ENCODE results near the gene TVP23A. TPM values are rescaled to one million over a fixed set of nuclear protein-coding genes. Genes with fewer than 3 reads are reported as not detected.

Gene TVP23A
- total RNA-seq, result not detected

DNA sequence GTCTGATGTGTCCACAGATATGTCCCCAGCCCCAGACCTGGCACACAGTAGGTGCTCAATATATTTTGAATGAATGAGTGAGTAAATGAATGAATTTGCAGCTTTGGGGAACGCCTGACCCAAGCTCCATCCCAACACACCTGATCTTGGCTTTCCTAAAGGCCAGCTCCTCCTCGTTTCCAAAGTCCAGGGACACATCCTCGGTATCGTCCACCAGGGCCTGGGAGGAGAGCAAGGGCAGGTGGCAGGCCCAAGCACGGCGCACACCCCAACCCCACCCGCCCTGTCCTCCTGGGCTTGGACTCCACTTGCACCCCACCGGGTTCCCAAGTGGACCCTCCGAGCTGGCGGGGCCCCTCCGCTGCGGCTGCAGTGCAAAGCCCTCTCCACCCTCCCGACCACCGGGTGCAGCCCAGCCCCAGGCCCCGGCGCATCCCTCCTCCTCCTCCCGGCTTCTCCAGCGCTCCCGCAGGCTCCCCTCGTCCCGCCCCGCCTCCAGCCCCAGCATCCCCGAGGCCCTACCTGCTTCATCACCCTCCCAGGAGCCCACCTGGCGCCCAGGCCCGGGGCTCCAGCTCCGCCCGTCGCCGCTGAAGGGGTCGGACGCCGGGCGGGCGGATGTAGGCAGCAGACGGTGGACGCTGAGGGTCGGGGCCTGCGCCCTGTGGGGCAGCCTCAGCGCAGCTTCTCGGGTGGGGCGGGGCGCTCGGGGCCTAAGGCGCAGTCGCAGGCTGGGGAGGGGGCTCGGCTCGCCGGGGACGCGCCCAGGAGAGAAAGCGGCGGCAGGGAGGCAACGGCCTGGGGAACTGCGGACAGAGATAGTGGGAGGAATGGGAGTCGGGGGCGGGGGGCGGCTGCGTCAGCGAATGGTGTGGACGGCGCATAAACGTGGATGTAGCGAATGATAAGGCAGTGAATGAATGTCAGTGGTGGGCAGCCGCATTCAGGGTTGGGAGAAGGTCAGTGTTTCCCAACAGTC, at the start of gene TVP23A:
TSS of gene TVP23A (minus strand) at position 832 of the 979 bp plus-strand sequence. CDS start at position 531, 301 bp downstream.
- no peak for DNase-seq

GRCh38 chr16:10868104-10868595, 49.6 kb upstream of the TVP23A start:
- DNase-seq, result no peak

DNA sequence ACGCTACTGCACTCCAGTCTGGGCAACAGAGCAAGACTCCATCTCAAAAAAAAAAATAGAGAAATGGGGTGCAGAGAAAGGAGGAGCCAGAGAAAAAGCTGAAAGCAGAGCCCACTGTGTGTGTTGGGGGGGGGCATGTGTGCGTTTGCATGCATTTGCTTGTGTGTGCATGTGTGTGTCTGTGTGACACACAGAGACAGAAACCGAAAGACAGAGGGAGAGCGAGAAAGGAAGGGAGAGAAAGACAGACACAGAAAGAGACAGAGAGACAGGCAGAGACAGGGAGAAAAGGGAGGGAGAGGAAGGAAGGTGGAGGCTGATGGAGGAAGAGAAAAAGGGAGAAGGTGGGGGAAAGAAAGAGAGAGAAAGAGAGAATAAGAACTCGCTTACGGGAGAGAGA, 48.6 kb upstream of the TVP23A start:
- DNase-seq, result no peak

DNA sequence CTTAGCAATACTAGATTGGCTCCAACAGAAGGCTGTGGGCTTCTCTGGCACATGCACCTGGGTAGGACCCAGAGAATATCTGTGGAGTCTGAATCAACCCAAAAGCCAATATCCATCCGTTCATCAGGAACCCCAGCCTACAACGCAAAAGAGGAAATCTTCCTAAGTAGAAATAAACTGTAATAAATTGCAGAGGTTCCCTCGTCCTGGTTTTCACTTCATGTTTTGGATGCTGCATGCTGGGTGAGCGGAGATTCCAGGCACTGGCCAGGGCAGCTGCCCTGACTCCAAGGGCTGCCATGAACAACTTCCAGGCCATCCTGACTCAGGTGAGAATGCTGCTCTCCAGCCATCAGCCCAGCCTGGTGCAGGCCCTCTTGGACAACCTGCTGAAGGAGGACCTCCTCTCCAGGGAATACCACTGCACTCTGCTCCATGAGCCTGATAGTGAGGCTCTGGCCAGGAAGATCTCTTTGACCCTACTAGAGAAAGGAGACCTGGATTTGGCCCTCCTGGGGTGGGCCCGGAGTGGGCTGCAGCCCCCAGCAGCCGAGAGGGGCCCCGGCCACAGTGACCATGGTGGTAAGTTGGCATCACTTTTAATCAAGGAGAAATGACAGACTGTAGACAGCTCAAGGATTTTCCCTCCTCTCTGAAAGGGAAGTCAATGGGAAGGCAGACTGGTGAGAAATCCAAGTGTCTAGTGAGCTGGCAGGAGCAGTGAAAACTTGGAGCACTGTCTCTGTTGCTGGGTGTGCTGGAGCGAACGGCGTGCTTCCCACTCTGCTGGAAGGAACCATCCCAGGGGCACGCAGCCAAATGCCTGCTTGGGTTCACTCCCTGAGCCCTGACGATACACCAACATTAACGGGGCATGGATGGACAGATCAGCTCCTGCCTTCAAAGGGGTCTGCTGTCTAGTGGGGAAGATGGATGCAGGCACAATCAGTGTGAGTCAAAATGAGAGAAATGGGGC, 47.7 kb upstream of the TVP23A start:
- DNase-seq, result no peak

- DNase-seq, result no peak
Measured at GRCh38 chr16:10862438-10862837, 43.8 kb upstream of the TVP23A start.

- no peak for DNase-seq
Measured at GRCh38 chr16:10859658-10860057, 41.1 kb upstream of the TVP23A start.

DNA sequence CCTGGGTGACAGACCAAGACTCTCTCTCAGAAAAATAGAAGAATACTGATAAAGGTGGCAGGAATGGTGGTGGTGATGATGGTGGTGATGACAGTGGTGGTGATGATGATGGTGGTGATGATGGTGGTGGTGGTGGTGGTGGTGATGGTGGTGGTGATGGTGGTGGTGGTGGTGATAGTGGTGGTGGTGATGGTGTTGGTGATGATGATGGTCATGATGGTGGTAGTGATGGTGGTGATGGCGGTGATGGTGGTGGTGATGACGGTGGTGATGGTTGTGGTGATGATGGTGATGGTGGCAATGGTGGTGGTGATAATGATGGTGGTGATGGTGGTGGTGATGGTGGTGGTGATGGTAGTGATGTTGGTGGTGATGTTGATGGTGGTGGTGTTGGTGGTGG, 40.4 kb upstream of the TVP23A start:
- DNase-seq, result no peak

- DNase-seq, result no peak
Measured at GRCh38 chr16:10858203-10858602, 39.6 kb upstream of the TVP23A start.

- no peak for DNase-seq
Measured at GRCh38 chr16:10856042-10856441, 37.4 kb upstream of the TVP23A start.

DNA sequence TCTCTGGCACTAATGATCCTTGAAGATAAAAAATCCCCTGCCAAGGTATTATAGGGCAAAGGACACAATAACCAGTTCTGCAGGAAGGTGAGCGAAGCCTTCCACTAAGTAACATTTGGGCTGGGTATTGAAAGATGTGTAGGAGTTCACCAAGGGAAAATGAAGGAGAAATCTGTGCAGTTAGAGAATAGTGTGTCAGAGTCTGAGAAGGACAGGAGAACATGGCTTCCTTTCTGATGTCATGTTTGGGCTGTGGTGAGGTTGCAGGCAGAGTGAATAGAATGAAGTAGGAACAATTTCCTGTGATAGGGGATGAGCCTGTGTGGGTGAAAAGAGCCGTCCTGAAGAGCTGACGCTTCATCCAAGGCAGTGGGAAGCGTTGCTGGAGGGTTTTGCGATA, 34.4 kb upstream of the TVP23A start:
- no peak for DNase-seq

DNA sequence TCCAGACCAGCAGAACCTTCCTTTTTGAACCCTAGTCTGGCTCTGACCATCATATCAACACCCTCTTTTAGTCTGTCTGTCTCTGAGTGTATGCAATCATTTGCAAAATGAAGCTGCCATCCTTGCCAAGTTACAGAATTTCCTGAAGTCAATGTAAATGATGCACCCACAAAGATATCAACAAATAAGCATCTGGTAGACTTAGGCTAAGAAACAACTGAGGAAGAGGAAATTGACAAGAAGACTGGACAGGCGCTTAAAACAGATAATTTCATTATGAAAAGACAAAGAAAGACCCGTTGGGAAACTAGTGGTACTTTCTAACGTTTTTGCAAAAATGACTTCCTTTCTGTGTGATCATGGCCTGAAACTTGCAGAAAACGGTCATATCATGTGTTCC, 33.7 kb upstream of the TVP23A start:
- no peak for DNase-seq

DNA sequence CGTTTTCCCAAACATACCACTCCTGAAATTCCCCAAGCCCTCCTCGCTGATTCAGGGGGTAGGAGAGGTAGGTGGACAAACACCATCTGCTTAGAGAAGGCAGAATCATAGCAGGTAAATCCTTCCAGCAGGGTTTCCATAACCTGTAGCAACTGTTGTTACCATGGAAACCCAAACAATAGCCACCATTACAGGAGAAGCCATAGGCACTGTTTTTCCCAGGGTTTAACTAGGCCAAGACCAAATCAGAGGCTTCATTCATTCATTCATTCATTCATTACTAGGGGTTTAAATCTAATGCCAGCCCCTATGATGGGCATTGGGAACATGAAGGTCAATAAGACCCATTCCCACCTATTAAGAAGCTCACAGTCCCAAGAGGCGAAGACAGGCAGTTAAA, 32.9 kb upstream of the TVP23A start:
- DNase-seq, result no peak

DNA sequence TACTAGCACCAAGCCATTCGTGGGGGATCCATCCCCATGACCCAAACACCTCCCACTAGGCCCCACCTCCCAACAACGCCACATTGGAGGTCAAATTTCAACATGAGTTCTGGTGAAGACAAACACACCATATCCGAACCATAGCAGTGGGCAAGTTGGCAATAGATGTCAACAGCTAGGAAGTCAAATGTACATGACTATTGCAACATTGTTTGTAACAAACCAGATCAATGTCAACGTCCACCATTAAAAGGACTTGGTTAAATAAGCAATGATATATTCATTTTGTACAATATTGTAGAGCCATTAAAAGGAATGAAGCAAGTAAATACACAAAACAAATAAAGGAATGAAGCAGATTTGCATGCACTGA, 31.9 kb upstream of the TVP23A start:
- DNase-seq, result no peak

GRCh38 chr16:10849736-10850477, 31.3 kb upstream of the TVP23A start:
- DNase-seq, result no peak

DNA sequence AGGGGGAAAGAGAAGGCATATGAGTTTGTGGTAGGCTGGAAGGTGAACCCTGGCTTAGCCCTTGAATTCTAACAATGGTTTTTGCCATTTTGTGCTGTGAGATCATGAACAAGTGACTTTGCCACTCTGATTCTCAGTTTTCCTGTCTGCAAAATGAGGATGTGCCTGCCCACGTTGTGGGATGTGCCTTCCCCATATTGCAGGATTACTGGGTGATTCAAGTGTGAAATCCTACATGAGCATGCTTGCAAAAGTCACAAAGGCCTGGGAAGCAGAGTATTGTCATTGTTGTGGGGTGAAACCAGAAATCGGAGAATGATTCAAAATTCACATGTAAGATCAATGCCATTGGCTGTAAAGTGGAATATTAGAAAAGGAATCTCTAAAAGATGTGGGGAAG, 28.6 kb upstream of the TVP23A start:
- DNase-seq, result no peak

DNA sequence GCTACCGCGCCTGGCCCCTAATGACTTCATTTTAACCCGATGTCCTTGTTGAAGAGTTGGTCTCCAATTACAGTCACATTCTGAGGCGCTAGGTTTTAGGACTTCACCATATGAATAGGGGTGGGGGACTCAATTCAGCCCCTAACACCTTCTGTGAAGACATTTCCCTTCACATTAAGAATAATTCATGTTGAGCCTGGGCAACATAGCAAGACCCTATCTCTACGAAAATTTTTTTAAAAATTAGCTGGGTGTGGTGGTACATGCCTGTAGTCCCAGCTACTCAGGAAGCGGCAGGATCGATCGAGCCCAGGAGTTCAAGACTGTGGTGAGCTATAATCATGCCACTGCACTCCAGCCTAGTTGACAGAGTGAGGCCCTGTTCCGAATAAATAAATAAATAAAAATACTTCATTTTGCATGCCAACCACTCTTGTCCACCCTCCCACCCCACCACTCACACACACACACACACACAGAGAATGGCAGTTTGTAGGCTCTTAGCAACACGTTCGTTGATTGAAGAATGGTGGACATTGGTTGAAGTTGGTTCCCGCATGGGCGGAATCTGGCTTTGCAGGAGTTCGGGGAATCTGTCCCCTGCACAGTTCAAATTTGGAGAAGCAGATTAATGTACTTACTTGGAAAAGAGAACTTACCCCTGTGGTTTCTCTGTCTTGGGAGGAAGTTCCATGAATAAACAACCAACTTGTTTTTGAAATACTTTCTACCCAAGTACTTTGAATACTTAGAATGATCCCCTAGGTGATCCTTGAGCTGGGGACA, 27.8 kb upstream of the TVP23A start:
- DNase-seq, result no peak

GRCh38 chr16:10840703-10841102, 22.1 kb upstream of the TVP23A start:
- no peak for DNase-seq

GRCh38 chr16:10839279-10839666, 20.7 kb upstream of the TVP23A start:
- no peak for DNase-seq

DNA sequence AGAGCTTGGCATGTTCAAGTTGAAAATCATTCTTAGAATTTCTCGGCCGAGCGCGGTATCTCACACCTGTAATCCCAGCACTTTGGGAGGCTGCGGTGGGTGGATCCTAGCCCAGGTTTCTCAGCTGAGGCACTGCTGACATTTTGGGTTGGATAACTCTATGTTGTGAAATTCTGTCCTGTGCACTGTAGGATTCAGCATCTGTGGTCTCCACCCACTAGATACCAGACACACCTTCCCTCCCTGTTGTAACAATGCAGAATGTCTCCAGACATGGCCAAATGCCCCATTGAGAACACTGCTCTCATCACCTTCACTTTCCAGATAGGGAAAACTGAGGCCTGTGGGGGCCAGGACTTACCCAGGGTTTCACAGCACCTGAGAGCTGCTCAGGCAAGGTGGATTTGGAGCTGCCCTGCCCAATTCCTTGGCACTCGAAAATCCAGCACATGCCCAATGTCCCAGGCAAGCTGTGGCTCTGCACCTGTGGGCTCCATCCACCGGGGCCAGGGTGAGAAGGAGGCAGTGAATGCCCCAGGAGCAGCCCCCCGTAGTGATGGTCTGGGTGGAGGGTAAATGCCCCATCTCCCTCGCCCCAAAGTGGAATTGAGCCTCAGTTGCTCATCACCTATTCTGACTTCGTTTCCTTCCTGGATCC, 20.2 kb upstream of the TVP23A start:
- no peak for DNase-seq

GRCh38 chr16:10836174-10836853, 17.7 kb upstream of the TVP23A start:
- no peak for DNase-seq

Data from effector CD4-positive, alpha-beta T cell (primary cell).